ENCODE measurements around the gene STOML1.
A peak's percentile ranks its signal among the peaks of the same experiment; 100 is the strongest.
"Not testable (repeated sequence)": the region's sequence is repeated elsewhere in the genome, so short reads cannot be mapped to it uniquely, and the experiment has no call there.

Gene STOML1

DNA sequence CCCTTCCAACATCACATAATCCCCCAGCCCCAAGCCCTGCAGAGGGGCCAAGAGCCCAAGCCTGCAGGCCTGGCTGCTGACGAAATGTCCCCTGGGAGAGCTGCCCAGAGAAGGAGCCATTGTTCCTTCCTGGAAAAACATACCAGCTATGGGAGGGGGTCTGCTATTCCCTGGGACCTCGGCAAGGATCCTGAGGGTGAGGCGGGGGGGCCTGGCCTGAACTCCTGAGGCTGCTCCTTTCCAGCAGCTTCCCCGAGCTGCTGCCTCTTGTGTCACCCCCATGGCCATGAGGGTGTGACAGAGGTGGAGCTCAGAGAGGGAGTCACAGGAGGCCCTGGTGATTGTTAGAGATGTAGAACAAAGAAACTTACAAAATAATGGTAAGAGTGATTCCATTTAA lies 53.0 kb downstream of the STOML1 start:
- Histone ChIP-seq H3K27me3 (replicated peaks) (no peaks in the 10 kb centered on the region), H3K36me3 (replicated peaks) (no peaks in the 10 kb centered on the region), H3K27ac (no peak overlapping the region), H3K4me3 (ENCODE audit: low read depth, low read length) (no peak overlapping the region)
- DNase-seq: no peak
- no peak for TF ChIP-seq CTCF (IDR thresholded peaks at IDR 0.05; ENCODE audit: low read depth, low read length, missing control alignments)
- in situ Hi-C loops (cut with HindIII; ENCODE audit: low pct_ligation_motif_present, low sequenced_read_pairs): no loop called here

GRCh38 chr15:73938516-73938915 lies 53.6 kb downstream of the STOML1 start:
- H3K4me3 ChIP-seq (ENCODE audit: low read depth, low read length); H3K36me3 ChIP-seq (replicated peaks); H3K27ac ChIP-seq; DNase-seq; H3K27me3 ChIP-seq (replicated peaks); in situ Hi-C loops (cut with HindIII; ENCODE audit: low pct_ligation_motif_present, low sequenced_read_pairs): not testable (repeated sequence)

DNA sequence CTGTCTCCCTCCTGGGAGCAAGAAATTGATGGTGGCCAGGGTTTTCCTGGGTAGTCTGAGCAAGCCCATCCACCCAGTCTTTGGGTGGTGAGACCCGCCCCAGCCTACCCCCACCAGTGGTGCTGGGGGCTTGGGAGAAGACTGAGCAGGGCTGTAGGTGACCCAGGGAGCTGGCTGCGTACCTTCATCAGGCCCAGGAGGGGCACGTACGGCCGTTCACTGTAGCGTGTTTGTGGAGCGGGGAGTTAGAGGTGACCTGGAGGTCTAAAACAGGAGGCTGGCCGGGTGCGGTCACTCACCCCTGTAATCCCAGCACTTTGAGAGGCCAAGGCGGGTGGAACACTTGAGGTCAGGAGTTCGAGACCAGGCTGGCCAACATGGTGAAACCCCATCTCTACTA lies 54.4 kb downstream of the STOML1 start:
- TF ChIP-seq CTCF (IDR thresholded peaks at IDR 0.05; ENCODE audit: low read depth, low read length, missing control alignments): no peak
- H3K36me3 ChIP-seq (replicated peaks): no peaks in the 10 kb centered on the region
- H3K4me3 ChIP-seq (ENCODE audit: low read depth, low read length): no peak overlapping the region
- DNase-seq: no peak
- no peaks in the 10 kb centered on the region for H3K27me3 ChIP-seq (replicated peaks)
- in situ Hi-C loops (cut with HindIII; ENCODE audit: low pct_ligation_motif_present, low sequenced_read_pairs): no loop called here
- H3K27ac ChIP-seq: no peak overlapping the region

GRCh38 chr15:73937296-73937695 lies 54.8 kb downstream of the STOML1 start:
- no peak for DNase-seq
- Histone ChIP-seq H3K27me3 (replicated peaks) (no peaks in the 10 kb centered on the region), H3K27ac (no peak overlapping the region), H3K36me3 (replicated peaks) (peaks cover 1% of the 10 kb centered on the region), H3K4me3 (ENCODE audit: low read depth, low read length) (no peak overlapping the region)
- TF ChIP-seq CTCF (IDR thresholded peaks at IDR 0.05; ENCODE audit: low read depth, low read length, missing control alignments): no peak
- in situ Hi-C loops (cut with HindIII; ENCODE audit: low pct_ligation_motif_present, low sequenced_read_pairs): no loop called here

- peaks cover 2% of the 10 kb centered on the region for H3K36me3 ChIP-seq (replicated peaks)
- in situ Hi-C loops (cut with HindIII; ENCODE audit: low pct_ligation_motif_present, low sequenced_read_pairs): no loop called here
- no peaks in the 10 kb centered on the region for H3K27me3 ChIP-seq (replicated peaks)
These were observed 55.4 kb downstream of the STOML1 start for GRCh38 chr15:73936588-73937290.

DNA sequence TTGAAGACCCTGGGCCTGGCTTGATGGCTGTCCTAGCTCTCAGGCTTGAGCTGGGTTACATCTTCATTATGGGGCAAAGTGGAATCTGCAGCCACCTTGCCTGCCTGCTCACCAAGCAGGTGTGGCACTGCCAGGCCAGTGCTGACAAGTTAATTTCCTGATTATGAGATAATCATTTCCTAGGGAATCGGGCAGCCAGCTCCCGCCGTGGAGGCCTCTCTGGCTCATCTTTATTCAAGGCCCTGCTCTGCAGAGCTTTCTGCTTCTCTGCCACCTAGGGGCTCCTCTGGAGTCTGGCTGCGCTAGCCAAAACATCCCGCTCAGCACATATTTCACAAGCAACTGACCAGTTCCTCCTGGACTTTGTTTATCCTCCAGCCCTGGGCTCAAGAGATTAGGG lies 55.9 kb downstream of the STOML1 start:
- Histone ChIP-seq H3K27me3 (replicated peaks) (no peaks in the 10 kb centered on the region), H3K27ac (no peak overlapping the region), H3K36me3 (replicated peaks) (peaks cover 2% of the 10 kb centered on the region), H3K4me3 (ENCODE audit: low read depth, low read length) (no peak overlapping the region)
- in situ Hi-C loops (cut with HindIII; ENCODE audit: low pct_ligation_motif_present, low sequenced_read_pairs): no loop called here
- no peak for DNase-seq
- peak; percentile 58 for TF ChIP-seq CTCF (IDR thresholded peaks at IDR 0.05; ENCODE audit: low read depth, low read length, missing control alignments)

More at GRCh38 chr15:73936588-73937290, 55.4 kb downstream of the STOML1 start:
- H3K4me3 ChIP-seq (ENCODE audit: low read depth, low read length): no peak overlapping the region
- H3K27ac ChIP-seq: no peak overlapping the region
- TF ChIP-seq CTCF (IDR thresholded peaks at IDR 0.05; ENCODE audit: low read depth, low read length, missing control alignments): no peak
- DNase-seq: no peak

Data from brain microvascular endothelial cell (primary cell).